Left ventricle myocardium superior (tissue), 1 donor: Measurements from ENCODE around the gene PZP. TPM values are rescaled to one million over a fixed set of nuclear protein-coding genes. Genes with fewer than 3 reads are reported as not detected.
A peak's percentile ranks its signal among the peaks of the same experiment; 100 is the strongest.

Experiments used
- ATAC-seq: fragments of 200-7000 bp; cut with Tn5 transposase; one replicate; pipeline ENCODE4 v1.9.1; 2020; ENCODE audit warnings: mild to moderate bottlenecking, moderate library complexity
- DNase-seq: peaks from one replicate; pipeline ENCODE4 v3.0.0-alpha.2; 2020
- intact Hi-C: fragments of 100-400 bp; cut with micrococcal nuclease; formaldehyde crosslinking; loops from one replicate; pipeline ENCODE4 v1.11.0; 2022
- microRNA-seq: library from miRNA; unstranded; fragments of <30 nt; microRNA quantifications from one replicate; pipeline ENCODE4 v1.2.0, GENCODE V29; 2020; ENCODE audit warnings: borderline number of aligned reads
- total RNA-seq: library from RNA; stranded (reverse); fragmentation: NEBNext Ultra II Directional; extraction: Animal tissue kit (Norgen Biotek cat#: 25700); gene quantifications from one replicate; pipeline ENCODE4 v1.2.1, GENCODE V29; 2021
- donor health status: DM: no; HTN: yes; CAD: no; lungs with severe emphysema.

Gene PZP
- total RNA-seq, 1 donor from 2014 or later = 0.35 TPM

DNA sequence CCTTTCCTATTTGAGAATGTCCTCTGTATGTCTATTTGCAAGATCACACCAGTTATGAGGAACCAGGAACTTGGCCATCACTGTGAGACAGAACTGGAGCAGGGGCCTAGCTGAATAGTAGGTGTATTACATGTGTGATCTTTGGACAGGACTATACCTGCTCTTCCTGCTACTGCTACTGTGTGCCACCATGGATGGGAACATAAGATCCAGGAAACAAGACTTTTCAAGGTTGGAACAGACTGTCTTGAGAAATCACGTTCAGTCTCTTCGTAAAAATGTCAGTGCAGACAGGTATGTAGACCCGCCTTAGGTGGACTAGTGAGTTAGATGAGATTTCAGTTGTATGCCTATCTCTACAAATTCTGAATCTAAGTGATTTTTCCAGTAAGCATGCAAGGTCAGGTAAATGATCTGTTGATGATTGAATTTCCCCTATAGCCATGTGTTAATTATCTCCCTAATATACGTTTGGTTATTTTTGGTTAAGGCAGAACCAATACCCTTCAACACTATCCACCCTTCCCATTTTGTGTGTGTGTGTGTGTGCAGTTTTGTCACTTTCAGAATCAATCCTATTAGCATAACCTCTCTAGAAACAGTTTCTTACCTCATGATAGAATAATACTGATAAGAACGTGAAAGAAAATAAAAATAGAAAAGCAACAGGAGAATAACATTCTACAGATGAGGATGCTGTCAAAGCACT, 99.5 kb downstream of the PZP start:
- DNase-seq = no peak
- intact Hi-C loops = no loop called here
- no peak for ATAC-seq

GRCh38 chr12:9107542-9107873, 100.7 kb downstream of the PZP start:
- no peak for DNase-seq
- peak; percentile 25 for ATAC-seq
- intact Hi-C loops = no loop called here

DNA sequence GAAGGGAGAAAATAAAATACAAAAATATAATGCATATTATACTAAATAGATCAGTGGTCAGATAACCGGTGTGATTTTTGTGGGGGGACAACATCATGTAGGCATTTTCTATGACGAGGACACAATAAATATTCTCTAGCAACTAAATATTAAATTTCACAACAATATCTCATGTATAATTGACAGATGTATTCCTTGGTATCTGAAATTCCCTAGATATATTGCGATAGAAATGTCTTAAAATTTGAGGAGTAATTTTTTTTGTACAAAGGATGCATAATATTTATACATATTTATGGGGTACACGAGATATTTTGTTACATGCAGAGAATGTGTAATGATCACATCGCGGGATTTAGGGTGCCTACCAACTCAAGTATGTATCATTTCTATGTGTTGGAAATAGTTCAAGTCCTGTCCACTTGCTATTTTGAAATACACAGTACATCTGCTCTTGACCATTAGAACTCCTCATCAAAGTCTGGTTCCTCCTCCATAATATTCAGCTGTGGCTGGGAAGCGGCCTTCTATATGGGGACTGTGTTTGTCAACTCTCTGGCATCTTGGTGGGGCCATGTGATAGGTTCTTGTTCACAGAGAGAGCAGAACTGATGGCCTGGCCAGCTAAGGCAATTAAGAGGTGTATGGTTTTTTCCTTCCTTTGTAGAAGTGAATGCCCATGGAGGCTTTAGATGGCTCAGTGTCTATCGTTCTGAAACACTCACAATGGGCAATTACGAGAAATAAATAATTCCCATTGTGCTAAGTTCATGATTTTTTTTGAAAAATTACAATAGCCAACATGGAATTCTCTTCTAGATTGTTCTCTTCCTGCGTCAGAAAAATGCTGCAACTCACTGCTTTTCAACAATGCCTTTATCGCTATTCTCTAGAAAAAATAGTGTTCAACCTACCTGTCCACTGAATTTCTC, 101.3 kb downstream of the PZP start:
- intact Hi-C loops = no loop called here
- ATAC-seq (no peak), DNase-seq (no peak)

GRCh38 chr12:9106067-9106466, 102.1 kb downstream of the PZP start:
- intact Hi-C loops = no loop called here
- ATAC-seq (no peak), DNase-seq (no peak)

DNA sequence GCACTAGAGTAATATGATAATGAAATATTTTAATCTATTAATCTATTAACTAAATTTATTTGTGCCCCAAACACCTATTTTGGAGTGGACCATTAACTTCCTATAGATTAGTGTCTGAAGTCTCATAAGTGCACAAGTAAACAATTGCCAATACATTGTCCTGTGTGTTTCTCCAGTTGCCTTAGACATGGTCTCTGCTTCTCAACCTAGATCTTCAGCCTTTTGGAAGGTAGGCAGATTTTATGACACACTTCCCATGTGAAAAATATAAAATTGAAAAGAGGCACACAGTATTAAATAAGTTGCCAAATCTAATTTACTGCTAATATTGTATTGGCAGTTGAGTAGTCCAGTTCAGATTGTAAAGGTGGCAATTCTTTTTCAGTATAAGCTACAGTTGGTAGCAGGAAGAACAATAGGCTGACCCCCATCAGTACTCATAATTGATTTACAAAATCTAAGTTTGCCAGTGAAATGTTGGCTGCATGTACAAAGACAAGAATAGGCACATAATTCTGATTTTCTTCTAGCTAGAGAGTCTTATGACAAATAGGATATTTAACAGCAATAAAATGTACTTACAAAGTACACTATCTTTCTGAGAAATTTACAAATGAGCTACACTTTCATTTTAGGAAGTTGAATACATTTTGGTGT, 103.3 kb downstream of the PZP start:
- DNase-seq = no peak
- intact Hi-C loops = no loop called here
- no peak for ATAC-seq

GRCh38 chr12:9104087-9104486, 104.1 kb downstream of the PZP start:
- intact Hi-C loops = no loop called here
- no peak for DNase-seq
- no peak for ATAC-seq

GRCh38 chr12:9103050-9103849, 104.9 kb downstream of the PZP start:
- no peak for ATAC-seq
- no peak for DNase-seq
- intact Hi-C loops = no loop called here

DNA sequence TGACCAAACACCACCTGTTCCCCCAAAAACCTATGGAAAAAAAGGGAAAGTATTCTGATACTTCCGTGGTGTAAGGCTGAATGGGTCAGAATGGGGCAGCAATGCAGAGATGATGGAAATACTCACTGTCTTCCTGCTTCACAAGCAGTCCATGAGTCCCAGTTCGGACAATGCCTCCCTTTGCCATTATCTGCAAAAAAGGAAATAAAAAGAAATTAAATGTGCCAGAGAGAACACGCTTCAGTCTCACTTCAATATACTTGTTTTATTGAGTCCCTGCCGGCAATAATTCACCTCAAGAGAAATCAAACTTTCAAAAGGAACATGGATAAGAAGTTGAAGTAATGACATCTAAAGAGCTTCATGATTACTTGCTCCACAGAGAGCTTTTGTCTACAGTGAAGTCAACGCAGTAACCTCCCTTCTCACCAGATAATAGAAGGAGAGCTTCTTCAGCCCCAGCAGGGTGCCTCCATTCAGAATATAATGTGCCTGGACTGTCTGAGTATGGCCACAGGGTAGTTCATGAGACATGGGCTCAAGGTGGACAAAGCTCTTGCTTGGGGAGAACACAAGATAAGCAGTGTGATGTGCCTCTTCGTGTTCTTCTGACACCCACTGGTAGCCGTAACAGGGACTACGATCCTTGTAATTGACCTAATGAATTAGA, 107.0 kb downstream of the PZP start:
- intact Hi-C loops = no loop called here
- DNase-seq (no peak), ATAC-seq (no peak)

GRCh38 chr12:9099552-9100190, 108.5 kb downstream of the PZP start:
- intact Hi-C loops = no loop called here
- ATAC-seq (no peak), DNase-seq (no peak)

Small RNA genes within 50 kb of the gene (microRNA-seq; reads per million reads assigned to microRNA genes)
- gene MIR1244-3 = not detected

Other genes with a start within 250 kb of the PZP start
- 5.6 TPM for gene KLRG1, start 218.8 kb downstream of the PZP start, total RNA-seq
- gene A2M, start 92.5 kb downstream of the PZP start, total RNA-seq = 569 TPM